OCI-LY1 (cell line): ENCODE results near the gene FAM221A.

Experiments
- H2AFZ ChIP-seq: fragments of 200-600 bp; sonication (generic), shearing (Covaris generic); 2 replicates; pipeline ENCODE4 v1.6.0; 2014; ENCODE audit warnings: antibody characterized with exemption, mild to moderate bottlenecking, low read length
- H3F3A ChIP-seq: fragments of 200-600 bp; sonication (generic), shearing (Covaris generic); 2 replicates; pipeline ENCODE4 v1.6.0; 2014; ENCODE audit warnings: mild to moderate bottlenecking, antibody characterized with exemption, low read length, moderate library complexity; ENCODE audit not compliant: insufficient read depth
- H3K27ac ChIP-seq: fragments of 200-600 bp; sonication (generic); 2 replicates; pipeline ENCODE4 v1.5.1; 2014; ENCODE audit warnings: low read length, mixed run types, mild to moderate bottlenecking, low read depth; ENCODE audit not compliant: poor library complexity, severe bottlenecking
- H3K27me3 ChIP-seq: fragments of 200-600 bp; sonication (generic); 2 replicates; pipeline ENCODE4 v1.6.0; 2014; ENCODE audit warnings: antibody characterized with exemption, mild to moderate bottlenecking, low read length, moderate library complexity; ENCODE audit not compliant: insufficient read depth
- H3K36me3 ChIP-seq: fragments of 200-600 bp; sonication (generic); 2 replicates; pipeline ENCODE4 v1.6.1; 2014; ENCODE audit warnings: mild to moderate bottlenecking, antibody characterized with exemption, low read length, moderate library complexity, mixed read lengths; ENCODE audit not compliant: insufficient read depth
- H3K4me1 ChIP-seq: fragments of 200-600 bp; sonication (generic); 2 replicates; pipeline ENCODE4 v1.5.1; 2014; ENCODE audit warnings: mild to moderate bottlenecking, low read length, moderate library complexity; ENCODE audit not compliant: insufficient read depth, severe bottlenecking
- H3K4me2 ChIP-seq: fragments of 200-600 bp; sonication (generic), shearing (Covaris generic); 2 replicates; pipeline ENCODE4 v1.6.1; 2014; ENCODE audit warnings: low read length
- H3K4me3 ChIP-seq: fragments of 200-600 bp; sonication (generic); 2 replicates; pipeline ENCODE4 v1.5.1; 2014; ENCODE audit warnings: low read length, low read depth, mild to moderate bottlenecking, mixed read lengths; ENCODE audit not compliant: poor library complexity, severe bottlenecking
- H3K79me2 ChIP-seq: fragments of 200-600 bp; shearing (Covaris generic); 2 replicates; pipeline ENCODE4 v1.6.1; 2016; ENCODE audit warnings: mixed run types, low read length, mixed read lengths; ENCODE audit not compliant: insufficient read depth
- H3K9ac ChIP-seq: fragments of 200-600 bp; sonication (generic), shearing (Covaris generic); 2 replicates; pipeline ENCODE4 v1.6.1; 2014; ENCODE audit warnings: mild to moderate bottlenecking, low read length, mixed read lengths
- H3K9me2 ChIP-seq: fragments of 200-600 bp; sonication (generic), shearing (Covaris generic); 2 replicates; pipeline ENCODE4 v1.6.1; 2014; ENCODE audit warnings: low read depth, mild to moderate bottlenecking, low read length, mixed read lengths
- H3K9me3 ChIP-seq: fragments of 200-600 bp; shearing (Covaris generic); 2 replicates; pipeline ENCODE4 v1.6.1; 2014; ENCODE audit warnings: low read length, mixed read lengths
- H4K20me1 ChIP-seq: fragments of 200-600 bp; sonication (generic), shearing (Covaris generic); 2 replicates; pipeline ENCODE4 v1.6.0; 2016; ENCODE audit warnings: mild to moderate bottlenecking, low read length; ENCODE audit not compliant: insufficient read depth
- EZH2 ChIP-seq: fragments of 200-600 bp; sonication (generic), shearing (Covaris generic); IDR thresholded peaks from 2 replicates; pipeline ENCODE4 v1.8.0; 2017; ENCODE audit warnings: borderline replicate concordance, mixed run types, mild to moderate bottlenecking, antibody characterized with exemption, low read length, moderate library complexity, mixed read lengths
- TF ChIP-seq, protein P1 (sequence below): fragments of 200-600 bp; sonication (generic), shearing (Covaris generic); IDR thresholded peaks from 2 replicates; pipeline ENCODE4 v1.5.1; 2017; ENCODE audit warnings: mild to moderate bottlenecking, antibody characterized with exemption, low read length, moderate library complexity, mixed read lengths

The FAM221A gene

DNA sequence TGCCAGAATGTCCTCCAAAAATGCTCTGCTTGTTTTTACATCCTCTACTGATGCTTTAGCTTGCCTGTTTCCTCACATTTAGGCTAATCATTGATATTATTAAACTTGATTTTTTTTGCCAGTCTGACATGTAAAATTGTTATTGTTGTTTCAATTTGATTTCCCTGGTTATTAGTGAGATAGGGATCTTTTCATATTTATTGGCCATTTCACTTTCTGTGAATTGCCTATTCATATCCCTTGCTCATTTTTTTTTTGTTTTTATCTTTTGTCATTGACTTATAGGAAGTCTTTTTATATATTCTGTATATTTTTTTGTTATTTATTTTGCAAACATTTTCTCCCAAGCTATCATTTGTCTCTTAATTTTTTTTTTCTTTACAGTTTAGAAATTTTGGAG, 13.2 kb downstream of the FAM221A start:
- no peak overlapping the region for H3K27ac ChIP-seq
- no peaks in the 10 kb centered on the region for H4K20me1 ChIP-seq
- H3K9ac ChIP-seq: no peak overlapping the region
- no peaks in the 10 kb centered on the region for H3F3A ChIP-seq
- no peaks in the 10 kb centered on the region for H3K9me2 ChIP-seq
- no peak overlapping the region for H3K4me2 ChIP-seq
- peaks cover 48% of the 10 kb centered on the region for H3K36me3 ChIP-seq
- no peaks in the 10 kb centered on the region for H3K4me1 ChIP-seq
- H3K9me3 ChIP-seq: no peaks in the 10 kb centered on the region
- no peaks in the 10 kb centered on the region for H3K79me2 ChIP-seq
- H3K4me3 ChIP-seq: no peak overlapping the region
- TF ChIP-seq, protein P1, sequence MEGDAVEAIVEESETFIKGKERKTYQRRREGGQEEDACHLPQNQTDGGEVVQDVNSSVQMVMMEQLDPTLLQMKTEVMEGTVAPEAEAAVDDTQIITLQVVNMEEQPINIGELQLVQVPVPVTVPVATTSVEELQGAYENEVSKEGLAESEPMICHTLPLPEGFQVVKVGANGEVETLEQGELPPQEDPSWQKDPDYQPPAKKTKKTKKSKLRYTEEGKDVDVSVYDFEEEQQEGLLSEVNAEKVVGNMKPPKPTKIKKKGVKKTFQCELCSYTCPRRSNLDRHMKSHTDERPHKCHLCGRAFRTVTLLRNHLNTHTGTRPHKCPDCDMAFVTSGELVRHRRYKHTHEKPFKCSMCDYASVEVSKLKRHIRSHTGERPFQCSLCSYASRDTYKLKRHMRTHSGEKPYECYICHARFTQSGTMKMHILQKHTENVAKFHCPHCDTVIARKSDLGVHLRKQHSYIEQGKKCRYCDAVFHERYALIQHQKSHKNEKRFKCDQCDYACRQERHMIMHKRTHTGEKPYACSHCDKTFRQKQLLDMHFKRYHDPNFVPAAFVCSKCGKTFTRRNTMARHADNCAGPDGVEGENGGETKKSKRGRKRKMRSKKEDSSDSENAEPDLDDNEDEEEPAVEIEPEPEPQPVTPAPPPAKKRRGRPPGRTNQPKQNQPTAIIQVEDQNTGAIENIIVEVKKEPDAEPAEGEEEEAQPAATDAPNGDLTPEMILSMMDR: no peak
- no peak for TF ChIP-seq EZH2
- H2AFZ ChIP-seq: no peak overlapping the region
- no peaks in the 10 kb centered on the region for H3K27me3 ChIP-seq

DNA sequence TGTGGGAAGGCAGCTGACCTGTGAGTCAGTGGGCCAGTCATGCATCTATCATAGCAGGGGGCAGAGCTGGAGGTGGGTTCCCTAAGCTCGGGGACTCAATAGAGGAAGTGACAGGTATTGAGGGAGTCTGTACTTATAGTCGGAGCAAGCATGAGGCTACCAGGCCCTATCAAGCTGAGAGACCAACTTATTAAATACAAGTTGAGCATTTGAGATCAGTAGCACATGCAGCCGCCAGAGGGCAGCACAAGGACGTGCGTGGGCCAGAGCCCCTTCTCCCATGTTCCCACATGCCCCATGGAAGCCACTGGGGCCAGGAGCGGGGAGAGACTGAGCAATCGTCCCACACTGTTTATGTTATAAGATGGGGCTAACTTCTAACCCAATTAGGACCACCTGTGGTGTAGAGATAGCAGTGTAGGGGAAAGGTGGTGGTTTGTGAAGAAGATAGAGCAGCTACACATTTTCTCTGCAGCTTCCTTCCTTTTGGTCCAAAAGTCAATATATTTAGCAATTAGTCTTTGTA, 17.0 kb downstream of the FAM221A start:
- Histone ChIP-seq H3K9me2 (no peaks in the 10 kb centered on the region), H3K9me3 (no peaks in the 10 kb centered on the region), H3K9ac (no peak overlapping the region), H3K4me1 (no peaks in the 10 kb centered on the region), H3K79me2 (no peaks in the 10 kb centered on the region), H3K36me3 (peaks cover 34% of the 10 kb centered on the region), H2AFZ (no peak overlapping the region), H3K4me3 (no peak overlapping the region), H3K4me2 (no peak overlapping the region), H3K27me3 (no peaks in the 10 kb centered on the region), H3K27ac (no peak overlapping the region), H3F3A (no peaks in the 10 kb centered on the region), H4K20me1 (no peaks in the 10 kb centered on the region)
- TF ChIP-seq, protein P1: peak; percentile 97
- TF ChIP-seq EZH2: no peak

DNA sequence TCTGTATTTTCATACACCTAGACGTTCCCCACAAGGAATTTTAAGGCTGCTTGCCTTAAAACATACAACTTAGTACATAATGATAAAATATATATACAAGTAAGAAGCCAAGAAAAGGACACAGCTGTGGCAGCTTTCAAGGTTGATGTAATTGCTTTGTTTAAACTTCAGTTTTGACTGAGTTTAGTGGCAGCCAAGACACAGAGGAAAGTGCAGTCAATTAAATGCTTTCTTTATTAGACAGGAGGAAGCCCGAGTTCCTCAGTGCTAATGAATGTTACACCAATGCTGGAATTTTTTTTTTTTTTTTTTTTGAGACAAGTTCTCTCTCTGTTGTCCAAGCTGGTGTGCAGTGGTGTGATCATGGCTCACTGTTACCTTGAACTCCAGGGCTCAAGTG, 18.8 kb downstream of the FAM221A start:
- Histone ChIP-seq H3K27me3 (no peaks in the 10 kb centered on the region), H3K4me3 (no peak overlapping the region)

More for the DNA sequence above, 18.8 kb downstream of the FAM221A start:
- H4K20me1 ChIP-seq: no peaks in the 10 kb centered on the region
- H3K9me3 ChIP-seq: no peaks in the 10 kb centered on the region
- H3K79me2 ChIP-seq: no peaks in the 10 kb centered on the region
- H2AFZ ChIP-seq: no peak overlapping the region
- no peak overlapping the region for H3K9ac ChIP-seq
- no peaks in the 10 kb centered on the region for H3K9me2 ChIP-seq
- peaks cover 37% of the 10 kb centered on the region for H3K36me3 ChIP-seq
- TF ChIP-seq, protein P1: no peak
- no peak for TF ChIP-seq EZH2
- no peak overlapping the region for H3K27ac ChIP-seq
- H3F3A ChIP-seq: no peaks in the 10 kb centered on the region
- no peaks in the 10 kb centered on the region for H3K4me1 ChIP-seq
- no peak overlapping the region for H3K4me2 ChIP-seq
